Astrocyte (in vitro differentiated cells and primary cell): ENCODE data around the gene C10orf62. TPM values are rescaled to one million over a fixed set of nuclear protein-coding genes. Genes with fewer than 3 reads are reported as not detected.

Source experiments
- DNase-seq: peaks from one replicate; pipeline ENCODE4 v3.0.0-alpha.2; 2010; ENCODE audit warnings: low read depth
- FAIRE-seq: peaks from 2 replicates; lab custom pipeline; 2011; peaks lifted over from hg19 to GRCh38; lab: Jason Lieb, UNC
- H2AFZ ChIP-seq: 2 replicates; pipeline ENCODE4 v1.6.0; 2012; ENCODE audit warnings: low read depth, low read length, inconsistent platforms
- H3K27ac ChIP-seq: 2 replicates; pipeline ENCODE4 v1.5.1; 2011; ENCODE audit warnings: low read depth, low read length, inconsistent platforms
- H3K27me3 ChIP-seq: 2 replicates; pipeline ENCODE4 v1.6.0; 2011; ENCODE audit warnings: low read length, inconsistent platforms; ENCODE audit not compliant: insufficient read depth
- H3K36me3 ChIP-seq: 2 replicates; pipeline ENCODE4 v1.5.1; 2011; ENCODE audit warnings: low read length, inconsistent platforms; ENCODE audit not compliant: insufficient read depth
- H3K4me1 ChIP-seq: 2 replicates; pipeline ENCODE4 v1.5.1; 2011; ENCODE audit warnings: low read length, inconsistent platforms; ENCODE audit not compliant: insufficient read depth
- H3K4me2 ChIP-seq: 2 replicates; pipeline ENCODE4 v1.6.0; 2012; ENCODE audit warnings: low read length, inconsistent platforms
- H3K4me3 ChIP-seq: 2 replicates; pipeline ENCODE4 v1.5.1; 2011; ENCODE audit warnings: low read depth, mild to moderate bottlenecking, low read length, inconsistent platforms; ENCODE audit not compliant: insufficient read depth
- H3K79me2 ChIP-seq: 2 replicates; pipeline ENCODE4 v1.6.0; 2012; ENCODE audit warnings: mild to moderate bottlenecking, low read length, inconsistent platforms; ENCODE audit not compliant: insufficient read depth
- H3K9ac ChIP-seq: 2 replicates; pipeline ENCODE4 v1.6.0; 2012; ENCODE audit warnings: mild to moderate bottlenecking, low read length, inconsistent platforms
- H3K9me3 ChIP-seq: 2 replicates; pipeline ENCODE4 v1.5.1; 2012; ENCODE audit warnings: low read depth, mild to moderate bottlenecking, low read length, inconsistent platforms; ENCODE audit not compliant: insufficient read depth
- H4K20me1 ChIP-seq: 2 replicates; pipeline ENCODE4 v1.6.0; 2012; ENCODE audit warnings: low read length, inconsistent platforms; ENCODE audit not compliant: insufficient read depth
- H3K27ac Mint-ChIP-seq: one replicate; pipeline ENCODE4 v1.8.0; 2021; ENCODE audit warnings: mild to moderate bottlenecking, mixed read lengths; ENCODE audit not compliant: unreplicated experiment
- H3K27me3 Mint-ChIP-seq: one replicate; pipeline ENCODE4 v1.8.0; 2021; ENCODE audit warnings: low read depth, mixed read lengths; ENCODE audit not compliant: unreplicated experiment
- H3K36me3 Mint-ChIP-seq: one replicate; pipeline ENCODE4 v1.8.0; 2021; ENCODE audit warnings: low read depth, mixed read lengths; ENCODE audit not compliant: unreplicated experiment
- H3K4me1 Mint-ChIP-seq: one replicate; pipeline ENCODE4 v1.8.0; 2021; ENCODE audit warnings: low read depth, mixed read lengths; ENCODE audit not compliant: unreplicated experiment
- H3K4me3 Mint-ChIP-seq: one replicate; pipeline ENCODE4 v1.8.0; 2021; ENCODE audit warnings: mild to moderate bottlenecking, moderate library complexity, mixed read lengths; ENCODE audit not compliant: unreplicated experiment
- H3K9me3 Mint-ChIP-seq: one replicate; pipeline ENCODE4 v1.8.0; 2021; ENCODE audit warnings: mild to moderate bottlenecking, mixed read lengths; ENCODE audit not compliant: unreplicated experiment
- CTCF ChIP-seq: IDR thresholded peaks from 2 replicates; pipeline ENCODE4 v1.5.1; 2011; ENCODE audit warnings: low read depth, mild to moderate bottlenecking, inconsistent platforms, low read length, moderate library complexity; ENCODE audit not compliant: insufficient read depth
- EZH2 ChIP-seq: IDR thresholded peaks from 2 replicates; pipeline ENCODE4 v1.6.1; 2012; ENCODE audit warnings: mild to moderate bottlenecking, low read length, inconsistent platforms; ENCODE audit not compliant: insufficient read depth
- total RNA-seq: library from RNA; stranded (reverse); gene quantifications from 2 replicates; pipeline ENCODE4 v1.2.1, GENCODE V29; 2021

C10orf62 gene
- total RNA-seq, 1 donor from 2014 or later = not detected

- Histone ChIP-seq H3K4me3 (no peak overlapping the region), H3K36me3 (no peaks in the 10 kb centered on the region), H3K4me1 (no peaks in the 10 kb centered on the region), H3K79me2 (no peaks in the 10 kb centered on the region), H3K27ac (no peak overlapping the region), H2AFZ (no peak overlapping the region), H4K20me1 (no peaks in the 10 kb centered on the region), H3K9ac (no peak overlapping the region), H3K4me2 (no peak overlapping the region), H3K9me3 (no peaks in the 10 kb centered on the region), H3K27me3 (no peaks in the 10 kb centered on the region)
- no peak for DNase-seq
- Mint-ChIP-seq H3K4me3 (no peak overlapping the region), H3K27me3 (no peaks in the 10 kb centered on the region), H3K9me3 (no peaks in the 10 kb centered on the region), H3K36me3 (peaks cover 7% of the 10 kb centered on the region), H3K27ac (no peak overlapping the region), H3K4me1 (no peaks in the 10 kb centered on the region)
- TF ChIP-seq EZH2 (no peak), CTCF (no peak)
- FAIRE-seq = no peak
Measured at GRCh38 chr10:97618285-97618684, 28.8 kb downstream of the C10orf62 start.

- Mint-ChIP-seq H3K27ac (no peak overlapping the region), H3K27me3 (no peaks in the 10 kb centered on the region), H3K4me3 (no peak overlapping the region), H3K36me3 (peaks cover 7% of the 10 kb centered on the region), H3K4me1 (no peaks in the 10 kb centered on the region), H3K9me3 (no peaks in the 10 kb centered on the region)
- Histone ChIP-seq H2AFZ (no peak overlapping the region), H3K9ac (no peak overlapping the region), H3K27me3 (no peaks in the 10 kb centered on the region), H3K27ac (no peak overlapping the region), H3K36me3 (no peaks in the 10 kb centered on the region), H3K9me3 (no peaks in the 10 kb centered on the region), H3K79me2 (no peaks in the 10 kb centered on the region), H3K4me2 (no peak overlapping the region), H4K20me1 (no peaks in the 10 kb centered on the region), H3K4me3 (no peak overlapping the region), H3K4me1 (no peaks in the 10 kb centered on the region)
- no peak for DNase-seq
- no peak for FAIRE-seq
- TF ChIP-seq EZH2 = no peak
- TF ChIP-seq CTCF = no peak
Measured at GRCh38 chr10:97618733-97619132, 29.2 kb downstream of the C10orf62 start.

- Histone ChIP-seq H3K27ac (no peak overlapping the region), H4K20me1 (no peaks in the 10 kb centered on the region), H2AFZ (no peak overlapping the region), H3K9ac (no peak overlapping the region), H3K27me3 (no peaks in the 10 kb centered on the region), H3K79me2 (no peaks in the 10 kb centered on the region), H3K4me1 (no peaks in the 10 kb centered on the region), H3K9me3 (no peaks in the 10 kb centered on the region), H3K4me3 (no peak overlapping the region), H3K4me2 (no peak overlapping the region), H3K36me3 (no peaks in the 10 kb centered on the region)
- H3K9me3 Mint-ChIP-seq = no peaks in the 10 kb centered on the region
- H3K36me3 Mint-ChIP-seq = peaks cover 3% of the 10 kb centered on the region
- no peak for DNase-seq
- no peak for FAIRE-seq
- no peak for TF ChIP-seq EZH2
- no peak for TF ChIP-seq CTCF
- no peak overlapping the region for H3K4me3 Mint-ChIP-seq
- no peaks in the 10 kb centered on the region for H3K27me3 Mint-ChIP-seq
- no peaks in the 10 kb centered on the region for H3K4me1 Mint-ChIP-seq
- H3K27ac Mint-ChIP-seq = no peak overlapping the region
Measured at GRCh38 chr10:97623277-97623676, 33.8 kb downstream of the C10orf62 start.
